ENCODE data around the gene WSCD1.

The WSCD1 gene

GRCh38 chr17:6108987-6109386 lies 38.8 kb downstream of the WSCD1 start (continued):
- TF ChIP-seq ESRRG (CRISPR knock-in tag; IDR thresholded peaks at IDR 0.05) = no peak
- TF ChIP-seq, protein P1, sequence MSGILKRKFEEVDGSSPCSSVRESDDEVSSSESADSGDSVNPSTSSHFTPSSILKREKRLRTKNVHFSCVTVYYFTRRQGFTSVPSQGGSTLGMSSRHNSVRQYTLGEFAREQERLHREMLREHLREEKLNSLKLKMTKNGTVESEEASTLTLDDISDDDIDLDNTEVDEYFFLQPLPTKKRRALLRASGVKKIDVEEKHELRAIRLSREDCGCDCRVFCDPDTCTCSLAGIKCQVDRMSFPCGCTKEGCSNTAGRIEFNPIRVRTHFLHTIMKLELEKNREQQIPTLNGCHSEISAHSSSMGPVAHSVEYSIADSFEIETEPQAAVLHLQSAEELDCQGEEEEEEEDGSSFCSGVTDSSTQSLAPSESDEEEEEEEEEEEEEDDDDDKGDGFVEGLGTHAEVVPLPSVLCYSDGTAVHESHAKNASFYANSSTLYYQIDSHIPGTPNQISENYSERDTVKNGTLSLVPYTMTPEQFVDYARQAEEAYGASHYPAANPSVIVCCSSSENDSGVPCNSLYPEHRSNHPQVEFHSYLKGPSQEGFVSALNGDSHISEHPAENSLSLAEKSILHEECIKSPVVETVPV (CRISPR knock-in tag; IDR thresholded peaks at IDR 0.05) = no peak
- no peak for TF ChIP-seq ZNF8 (CRISPR knock-in tag; IDR thresholded peaks at IDR 0.05)
- no peak for TF ChIP-seq ZNF70 (CRISPR knock-in tag; IDR thresholded peaks at IDR 0.05)
- no peak for TF ChIP-seq OSR1 (CRISPR knock-in tag; IDR thresholded peaks at IDR 0.05)

GRCh38 chr17:6109536-6109935 lies 39.4 kb downstream of the WSCD1 start:
- no peak for TF ChIP-seq ZC3H10 (CRISPR knock-in tag; IDR thresholded peaks at IDR 0.05)
- TF ChIP-seq SNAI2 (CRISPR knock-in tag; IDR thresholded peaks at IDR 0.05) = no peak
- TF ChIP-seq TOX (CRISPR knock-in tag; IDR thresholded peaks at IDR 0.05; ENCODE audit: borderline replicate concordance) = no peak
- TF ChIP-seq PPARA (CRISPR knock-in tag; IDR thresholded peaks at IDR 0.05; ENCODE audit: borderline replicate concordance) = no peak
- TF ChIP-seq GLIS3 (CRISPR knock-in tag; IDR thresholded peaks at IDR 0.05) = no peak
- no peak for TF ChIP-seq PATZ1 (CRISPR knock-in tag; IDR thresholded peaks at IDR 0.05; ENCODE audit: borderline replicate concordance)
- no peak for TF ChIP-seq CSDC2 (CRISPR knock-in tag; IDR thresholded peaks at IDR 0.05)
- no peak for TF ChIP-seq ARNTL (CRISPR knock-in tag; IDR thresholded peaks at IDR 0.05; ENCODE audit: borderline replicate concordance, low read depth)
- TF ChIP-seq BACH2 (CRISPR knock-in tag; IDR thresholded peaks at IDR 0.05; ENCODE audit: borderline replicate concordance) = no peak
- no peak for TF ChIP-seq ZNF565 (CRISPR knock-in tag; conservative IDR thresholded peaks at IDR 0.05; ENCODE audit: low read depth)
- TF ChIP-seq, protein P1 (CRISPR knock-in tag; IDR thresholded peaks at IDR 0.05) = no peak
- no peak for TF ChIP-seq ESRRG (CRISPR knock-in tag; IDR thresholded peaks at IDR 0.05)
- no peak for TF ChIP-seq ZNF8 (CRISPR knock-in tag; IDR thresholded peaks at IDR 0.05)
- TF ChIP-seq ZFP30 (CRISPR knock-in tag; IDR thresholded peaks at IDR 0.05) = no peak
- TF ChIP-seq POU6F1 (CRISPR knock-in tag; IDR thresholded peaks at IDR 0.05; ENCODE audit: borderline replicate concordance, low read depth) = no peak
- no peak for TF ChIP-seq RARB (CRISPR knock-in tag; IDR thresholded peaks at IDR 0.05)
- no peak for TF ChIP-seq ZFP3 (CRISPR knock-in tag; IDR thresholded peaks at IDR 0.05)
- TF ChIP-seq, protein P2, sequence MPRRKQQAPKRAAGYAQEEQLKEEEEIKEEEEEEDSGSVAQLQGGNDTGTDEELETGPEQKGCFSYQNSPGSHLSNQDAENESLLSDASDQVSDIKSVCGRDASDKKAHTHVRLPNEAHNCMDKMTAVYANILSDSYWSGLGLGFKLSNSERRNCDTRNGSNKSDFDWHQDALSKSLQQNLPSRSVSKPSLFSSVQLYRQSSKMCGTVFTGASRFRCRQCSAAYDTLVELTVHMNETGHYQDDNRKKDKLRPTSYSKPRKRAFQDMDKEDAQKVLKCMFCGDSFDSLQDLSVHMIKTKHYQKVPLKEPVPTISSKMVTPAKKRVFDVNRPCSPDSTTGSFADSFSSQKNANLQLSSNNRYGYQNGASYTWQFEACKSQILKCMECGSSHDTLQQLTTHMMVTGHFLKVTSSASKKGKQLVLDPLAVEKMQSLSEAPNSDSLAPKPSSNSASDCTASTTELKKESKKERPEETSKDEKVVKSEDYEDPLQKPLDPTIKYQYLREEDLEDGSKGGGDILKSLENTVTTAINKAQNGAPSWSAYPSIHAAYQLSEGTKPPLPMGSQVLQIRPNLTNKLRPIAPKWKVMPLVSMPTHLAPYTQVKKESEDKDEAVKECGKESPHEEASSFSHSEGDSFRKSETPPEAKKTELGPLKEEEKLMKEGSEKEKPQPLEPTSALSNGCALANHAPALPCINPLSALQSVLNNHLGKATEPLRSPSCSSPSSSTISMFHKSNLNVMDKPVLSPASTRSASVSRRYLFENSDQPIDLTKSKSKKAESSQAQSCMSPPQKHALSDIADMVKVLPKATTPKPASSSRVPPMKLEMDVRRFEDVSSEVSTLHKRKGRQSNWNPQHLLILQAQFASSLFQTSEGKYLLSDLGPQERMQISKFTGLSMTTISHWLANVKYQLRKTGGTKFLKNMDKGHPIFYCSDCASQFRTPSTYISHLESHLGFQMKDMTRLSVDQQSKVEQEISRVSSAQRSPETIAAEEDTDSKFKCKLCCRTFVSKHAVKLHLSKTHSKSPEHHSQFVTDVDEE (CRISPR knock-in tag; IDR thresholded peaks at IDR 0.05) = no peak
- TF ChIP-seq, protein P3, sequence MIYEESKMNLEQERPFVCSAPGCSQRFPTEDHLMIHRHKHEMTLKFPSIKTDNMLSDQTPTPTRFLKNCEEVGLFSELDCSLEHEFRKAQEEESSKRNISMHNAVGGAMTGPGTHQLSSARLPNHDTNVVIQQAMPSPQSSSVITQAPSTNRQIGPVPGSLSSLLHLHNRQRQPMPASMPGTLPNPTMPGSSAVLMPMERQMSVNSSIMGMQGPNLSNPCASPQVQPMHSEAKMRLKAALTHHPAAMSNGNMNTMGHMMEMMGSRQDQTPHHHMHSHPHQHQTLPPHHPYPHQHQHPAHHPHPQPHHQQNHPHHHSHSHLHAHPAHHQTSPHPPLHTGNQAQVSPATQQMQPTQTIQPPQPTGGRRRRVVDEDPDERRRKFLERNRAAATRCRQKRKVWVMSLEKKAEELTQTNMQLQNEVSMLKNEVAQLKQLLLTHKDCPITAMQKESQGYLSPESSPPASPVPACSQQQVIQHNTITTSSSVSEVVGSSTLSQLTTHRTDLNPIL (CRISPR knock-in tag; IDR thresholded peaks at IDR 0.05; ENCODE audit: low read depth) = no peak
- no peak for ATAC-seq
